Activated T-helper 2 cell treated with anti-CD3 and anti-CD28 coated beads, Interferon-gamma antibody, Interleukin-2, Interleukin-4, amounts not matched to agents 10 μg/mL and 5 μg/mL and 100 μg/mL, durations not matched to agents 14 hours and 24 hours and 36 hours (primary cell): ENCODE results near the gene MVP. TPM values are rescaled to one million over a fixed set of nuclear protein-coding genes. Genes with fewer than 3 reads are reported as not detected.
"Not testable (repeated sequence)": the region's sequence is repeated elsewhere in the genome, so short reads cannot be mapped to it uniquely, and the experiment has no call there.

Experiments used
- DNase-seq: peaks from one replicate; pipeline ENCODE4 v3.0.0; 2021; ENCODE audit warnings: low spot score
- H3K27ac Mint-ChIP-seq: one replicate; pipeline ENCODE4 v1.8.0; 2021; ENCODE audit warnings: mixed read lengths
- H3K27me3 Mint-ChIP-seq: one replicate; pipeline ENCODE4 v1.8.0; 2021; ENCODE audit warnings: low read depth, mixed read lengths
- H3K36me3 Mint-ChIP-seq: one replicate; pipeline ENCODE4 v1.8.0; 2021; ENCODE audit warnings: low read depth, mixed read lengths
- H3K4me1 Mint-ChIP-seq: one replicate; pipeline ENCODE4 v1.8.0; 2021; ENCODE audit warnings: low read depth, mixed read lengths
- H3K4me3 Mint-ChIP-seq: one replicate; pipeline ENCODE4 v1.8.0; 2021; ENCODE audit warnings: low read depth, mild to moderate bottlenecking, moderate library complexity, mixed read lengths
- H3K9me3 Mint-ChIP-seq: one replicate; pipeline ENCODE4 v1.8.0; 2021; ENCODE audit warnings: mixed read lengths
- intact Hi-C: fragments of 100-400 bp; cut with micrococcal nuclease; formaldehyde crosslinking; loops from one replicate; pipeline ENCODE4 v1.15.1; 2023
- total RNA-seq: library from RNA; stranded (reverse); gene quantifications from 2 replicates; pipeline ENCODE4 v1.2.3, GENCODE V29; 2022

The MVP gene
- total RNA-seq, 1 donor from 2014 or later, result 135 TPM

DNA sequence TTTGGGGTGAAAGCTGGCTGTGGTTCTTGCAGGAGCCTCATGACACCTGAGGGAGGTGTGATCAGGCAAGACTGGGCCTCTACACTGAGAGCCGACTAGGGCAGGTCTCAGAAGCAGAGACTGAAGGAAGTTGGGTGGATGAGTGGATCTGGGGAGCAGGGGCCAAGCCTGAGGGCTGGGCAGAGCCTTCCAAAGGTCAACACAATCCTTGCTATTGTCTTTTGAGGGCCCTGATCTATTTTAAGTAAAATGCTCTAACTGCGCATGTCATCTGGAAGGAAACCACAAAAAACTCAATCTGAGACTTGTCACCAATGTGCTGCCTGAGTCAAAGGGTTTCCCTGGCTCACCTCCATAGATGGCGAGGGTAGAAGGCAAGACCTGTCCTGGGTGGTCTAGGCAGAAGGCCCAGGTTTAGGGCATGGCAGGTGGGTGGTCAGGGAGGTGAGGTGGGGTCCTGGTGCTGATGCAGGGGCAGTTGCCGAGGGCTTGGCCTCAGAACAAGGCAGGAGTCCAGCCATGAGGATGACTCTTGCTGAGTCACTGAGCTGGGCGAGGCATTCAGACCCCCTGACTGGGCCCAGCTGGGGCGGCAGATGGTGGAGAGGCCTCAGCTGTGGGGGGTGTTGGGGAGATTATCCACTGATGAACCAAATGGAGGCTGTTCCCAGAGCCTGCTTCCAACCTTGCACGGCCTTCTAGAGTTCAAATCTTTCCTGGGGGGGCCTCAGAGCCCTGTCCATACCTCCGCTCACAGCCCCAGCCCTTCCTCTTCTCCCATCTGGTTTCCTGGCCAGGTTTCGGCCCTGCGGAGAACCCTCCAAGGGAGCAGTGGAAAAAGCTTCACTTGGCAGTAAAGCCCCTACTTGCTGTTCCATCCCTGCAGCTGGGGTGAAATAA is 5.1 kb downstream of the MVP start:
- Mint-ChIP-seq H3K27me3 (no peaks in the 10 kb centered on the region), H3K4me3 (peak overlapping the region; percentile 57), H3K9me3 (no peaks in the 10 kb centered on the region), H3K36me3 (peaks cover 39% of the 10 kb centered on the region), H3K4me1 (peaks cover 37% of the 10 kb centered on the region), H3K27ac (peak overlapping the region; percentile 86)
- intact Hi-C loops, result loop anchor here (1.0 kb wide), 1 partner anchor 17 kb away; no protein-coding TSS in a partner anchor
- no peak for DNase-seq

GRCh38 chr16:29826342-29826695 is 6.1 kb downstream of the MVP start:
- Mint-ChIP-seq H3K36me3 (peaks cover 42% of the 10 kb centered on the region), H3K4me1 (peaks cover 37% of the 10 kb centered on the region), H3K27me3 (no peaks in the 10 kb centered on the region), H3K9me3 (no peaks in the 10 kb centered on the region), H3K27ac (no peak overlapping the region), H3K4me3 (peak overlapping the region; percentile 60)
- DNase-seq, result no peak
- intact Hi-C loops, result no loop called here

DNA sequence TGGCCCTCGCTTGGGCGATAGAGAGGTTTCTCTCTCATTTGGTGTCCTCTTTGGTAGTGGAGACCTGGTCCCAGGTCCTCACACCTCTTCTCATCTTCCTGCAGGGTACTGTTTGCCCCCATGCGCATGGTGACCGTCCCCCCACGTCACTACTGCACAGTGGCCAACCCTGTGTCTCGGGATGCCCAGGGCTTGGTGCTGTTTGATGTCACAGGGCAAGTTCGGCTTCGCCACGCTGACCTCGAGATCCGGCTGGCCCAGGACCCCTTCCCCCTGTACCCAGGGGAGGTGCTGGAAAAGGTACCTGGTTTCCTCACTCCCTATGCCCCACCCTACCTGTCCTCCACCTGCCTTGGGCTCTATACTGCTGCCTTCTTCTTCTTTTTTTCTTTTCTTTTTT is 10.5 kb downstream of the MVP start:
- peaks cover 22% of the 10 kb centered on the region for H3K4me1 Mint-ChIP-seq
- intact Hi-C loops, result no loop called here
- DNase-seq, result no peak
- H3K27ac Mint-ChIP-seq, result no peak overlapping the region
- H3K9me3 Mint-ChIP-seq, result no peaks in the 10 kb centered on the region
- no peaks in the 10 kb centered on the region for H3K27me3 Mint-ChIP-seq
- peaks cover 56% of the 10 kb centered on the region for H3K36me3 Mint-ChIP-seq
- H3K4me3 Mint-ChIP-seq, result no peak overlapping the region

GRCh38 chr16:29831490-29831889 is 11.2 kb downstream of the MVP start:
- intact Hi-C loops, result no loop called here
- no peak overlapping the region for H3K27ac Mint-ChIP-seq
- H3K27me3 Mint-ChIP-seq, result no peaks in the 10 kb centered on the region
- no peaks in the 10 kb centered on the region for H3K9me3 Mint-ChIP-seq
- H3K36me3 Mint-ChIP-seq, result peaks cover 62% of the 10 kb centered on the region
- H3K4me3 Mint-ChIP-seq, result no peak overlapping the region
- peaks cover 16% of the 10 kb centered on the region for H3K4me1 Mint-ChIP-seq
- DNase-seq, result no peak

DNA sequence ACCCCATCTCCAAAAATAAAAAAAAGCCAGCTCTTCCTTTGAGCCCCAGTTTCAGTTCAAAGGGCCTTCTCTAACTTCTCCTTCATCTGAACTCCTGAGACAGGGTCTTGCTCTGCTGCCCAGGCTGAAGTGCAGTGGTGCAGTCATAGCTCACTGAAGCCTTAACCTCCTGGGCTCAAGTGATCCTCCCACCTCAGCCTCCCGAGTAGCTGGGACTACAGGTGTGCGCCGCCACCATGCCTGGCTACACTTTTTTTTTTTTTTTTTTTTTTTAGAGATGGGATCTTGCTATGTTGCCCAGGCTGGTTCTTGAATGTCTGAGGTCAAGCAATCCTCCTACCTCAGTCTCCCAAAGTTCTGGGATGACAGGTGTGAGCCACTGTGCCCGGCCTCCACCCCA is 13.0 kb downstream of the MVP start:
- H3K4me3 Mint-ChIP-seq, intact Hi-C loops, H3K9me3 Mint-ChIP-seq, H3K4me1 Mint-ChIP-seq, H3K27ac Mint-ChIP-seq, DNase-seq, H3K27me3 Mint-ChIP-seq: not testable (repeated sequence)
- H3K36me3 Mint-ChIP-seq, result peaks cover 71% of the 10 kb centered on the region

GRCh38 chr16:29834079-29834478 is 13.8 kb downstream of the MVP start:
- Mint-ChIP-seq H3K27me3 (no peaks in the 10 kb centered on the region), H3K27ac (no peak overlapping the region), H3K9me3 (no peaks in the 10 kb centered on the region), H3K36me3 (peaks cover 71% of the 10 kb centered on the region), H3K4me1 (peaks cover 6% of the 10 kb centered on the region), H3K4me3 (no peak overlapping the region)
- intact Hi-C loops, result no loop called here
- DNase-seq, result no peak

GRCh38 chr16:29835926-29836325 is 15.7 kb downstream of the MVP start:
- Mint-ChIP-seq H3K4me3 (no peak overlapping the region), H3K27ac (no peak overlapping the region), H3K4me1 (peaks cover 6% of the 10 kb centered on the region), H3K36me3 (peaks cover 73% of the 10 kb centered on the region), H3K27me3 (no peaks in the 10 kb centered on the region), H3K9me3 (no peaks in the 10 kb centered on the region)
- intact Hi-C loops, result no loop called here
- DNase-seq, result no peak

DNA sequence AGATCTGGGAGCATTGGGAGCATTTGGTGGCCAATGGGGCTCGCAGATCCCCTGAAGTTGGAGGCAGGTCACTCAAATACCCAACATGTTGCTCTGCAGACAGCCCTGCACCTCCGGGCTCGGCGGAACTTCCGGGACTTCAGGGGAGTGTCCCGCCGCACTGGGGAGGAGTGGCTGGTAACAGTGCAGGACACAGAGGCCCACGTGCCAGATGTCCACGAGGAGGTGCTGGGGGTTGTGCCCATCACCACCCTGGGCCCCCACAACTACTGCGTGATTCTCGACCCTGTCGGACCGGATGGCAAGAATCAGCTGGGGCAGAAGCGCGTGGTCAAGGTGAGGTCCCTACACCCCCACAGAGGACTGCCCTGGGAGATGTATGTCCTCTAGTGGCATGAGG is 16.4 kb downstream of the MVP start:
- Mint-ChIP-seq H3K27ac (no peak overlapping the region), H3K9me3 (no peaks in the 10 kb centered on the region), H3K4me3 (no peak overlapping the region), H3K36me3 (peaks cover 72% of the 10 kb centered on the region), H3K27me3 (no peaks in the 10 kb centered on the region), H3K4me1 (peaks cover 6% of the 10 kb centered on the region)
- no peak for DNase-seq
- intact Hi-C loops, result no loop called here

GRCh38 chr16:29837841-29838240 is 17.6 kb downstream of the MVP start:
- peaks cover 65% of the 10 kb centered on the region for H3K36me3 Mint-ChIP-seq
- peaks cover 6% of the 10 kb centered on the region for H3K4me1 Mint-ChIP-seq
- H3K27me3 Mint-ChIP-seq, result no peaks in the 10 kb centered on the region
- H3K27ac Mint-ChIP-seq, result no peak overlapping the region
- intact Hi-C loops, result no loop called here
- H3K4me3 Mint-ChIP-seq, result no peak overlapping the region
- no peak for DNase-seq
- no peaks in the 10 kb centered on the region for H3K9me3 Mint-ChIP-seq

DNA sequence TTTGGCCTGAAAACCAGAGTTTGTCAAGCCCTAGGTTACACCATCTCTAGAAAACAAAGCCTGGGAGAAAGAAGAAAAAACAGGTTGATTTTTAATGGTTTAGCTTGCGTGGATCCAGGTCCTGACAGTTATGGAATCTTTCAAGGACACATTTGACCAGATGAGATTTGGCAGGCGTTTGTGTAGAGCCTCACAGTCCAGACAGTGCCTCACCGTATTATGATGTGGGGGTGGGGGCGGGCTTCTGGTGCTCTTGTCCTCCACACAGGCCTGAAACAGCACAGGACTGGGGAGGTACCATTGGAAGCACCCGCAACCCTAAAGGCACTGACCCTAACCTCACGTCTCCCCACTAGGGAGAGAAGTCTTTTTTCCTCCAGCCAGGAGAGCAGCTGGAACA is 19.6 kb downstream of the MVP start:
- Mint-ChIP-seq H3K4me1 (no peaks in the 10 kb centered on the region), H3K27me3 (no peaks in the 10 kb centered on the region), H3K36me3 (peaks cover 63% of the 10 kb centered on the region), H3K9me3 (no peaks in the 10 kb centered on the region), H3K27ac (no peak overlapping the region), H3K4me3 (no peak overlapping the region)
- DNase-seq, result no peak
- intact Hi-C loops, result no loop called here

GRCh38 chr16:29840240-29840639 is 20.0 kb downstream of the MVP start:
- H3K36me3 Mint-ChIP-seq, result peaks cover 65% of the 10 kb centered on the region
- H3K9me3 Mint-ChIP-seq, result no peaks in the 10 kb centered on the region
- no peak overlapping the region for H3K4me3 Mint-ChIP-seq
- no peak overlapping the region for H3K27ac Mint-ChIP-seq
- intact Hi-C loops, result no loop called here
- DNase-seq, result no peak
- no peaks in the 10 kb centered on the region for H3K4me1 Mint-ChIP-seq
- no peaks in the 10 kb centered on the region for H3K27me3 Mint-ChIP-seq

- no peak for DNase-seq
- Mint-ChIP-seq H3K36me3 (peaks cover 62% of the 10 kb centered on the region), H3K4me1 (no peaks in the 10 kb centered on the region), H3K4me3 (no peak overlapping the region), H3K27me3 (no peaks in the 10 kb centered on the region), H3K9me3 (no peaks in the 10 kb centered on the region), H3K27ac (no peak overlapping the region)
- intact Hi-C loops, result no loop called here
Observed at GRCh38 chr16:29841631-29842030, 21.4 kb downstream of the MVP start.

DNA sequence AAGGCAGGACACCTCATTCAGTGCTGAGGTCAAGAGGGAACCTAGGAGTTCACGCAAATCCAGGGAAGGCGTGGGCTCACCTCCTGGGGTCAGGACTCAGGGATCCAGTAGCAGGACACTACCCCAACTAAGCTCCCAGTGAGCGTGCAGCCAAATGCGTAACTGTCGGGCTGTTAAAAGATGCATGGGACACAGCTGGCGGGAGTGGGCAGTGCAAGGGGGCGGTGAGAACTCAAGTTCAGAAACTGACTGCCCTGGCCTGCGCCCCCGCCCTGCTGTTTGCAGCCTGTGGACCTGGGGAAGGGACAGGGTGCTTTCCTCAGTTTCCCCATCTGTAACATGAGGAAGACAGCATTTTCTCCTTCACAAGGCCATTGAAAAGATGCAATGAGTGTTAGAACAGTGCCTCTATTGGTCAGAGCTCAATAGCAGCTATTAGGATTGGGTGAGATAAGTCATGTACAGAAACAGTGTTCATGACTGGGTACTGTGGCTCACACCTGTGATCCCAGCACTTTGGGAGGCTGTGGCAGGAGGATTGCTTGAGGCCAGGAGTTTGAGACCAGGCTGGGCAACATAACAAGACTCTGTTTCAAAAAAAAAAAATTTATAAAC is 22.6 kb downstream of the MVP start:
- Mint-ChIP-seq H3K4me1 (no peaks in the 10 kb centered on the region), H3K9me3 (no peaks in the 10 kb centered on the region), H3K4me3 (no peak overlapping the region), H3K36me3 (peaks cover 55% of the 10 kb centered on the region), H3K27ac (no peak overlapping the region), H3K27me3 (no peaks in the 10 kb centered on the region)
- no peak for DNase-seq
- intact Hi-C loops, result no loop called here
